HCT116 (cell line): Measurements from ENCODE around the gene POMT1.

ENCODE experiments used
- CBX3 ChIP-seq: IDR thresholded peaks from 2 replicates; pipeline ENCODE4 v1.6.1; 2012; ENCODE audit warnings: low read depth
- EZH2phosphoT487 ChIP-seq: fragments of 200-600 bp; IDR thresholded peaks from 2 replicates; pipeline ENCODE4 v1.6.1; 2018; ENCODE audit warnings: antibody characterized with exemption, borderline replicate concordance
- RAD21 ChIP-seq: IDR thresholded peaks from 2 replicates; pipeline ENCODE4 v1.6.1; 2012; ENCODE audit warnings: low read depth, mild to moderate bottlenecking
- SIN3A ChIP-seq: IDR thresholded peaks from 2 replicates; pipeline ENCODE4 v1.6.1; 2012; ENCODE audit warnings: low read depth
- ZNF274 ChIP-seq: fragments of 200-500 bp; sonication (Bioruptor generic); IDR thresholded peaks from 2 replicates; pipeline ENCODE4 v1.6.1; 2014; ENCODE audit warnings: mild to moderate bottlenecking, low read depth, low read length, inconsistent platforms
- TF ChIP-seq, protein P1 (sequence below), 3 experiments: fragments of 200-600 bp in 1 of 3; sonication (generic) in 1 of 3; IDR thresholded peaks in 2 of 3; conservative IDR thresholded peaks in 1 of 3; 2 replicates each; pipeline ENCODE4 v1.5.1; 2012 to 2017; ENCODE audit warnings: low read depth in 2 of 3, low read length in 2 of 3, antibody characterized with exemption in 1 of 3, borderline replicate concordance in 1 of 3, control low read depth in 1 of 3, mild to moderate bottlenecking in 1 of 3, mixed read lengths in 1 of 3, mixed run types in 1 of 3, moderate library complexity in 1 of 3; ENCODE audit not compliant: insufficient read depth in 1 of 3
- TF ChIP-seq, protein P2 (sequence below): IDR thresholded peaks from 2 replicates; pipeline ENCODE4 v1.6.1; 2012

DNA sequence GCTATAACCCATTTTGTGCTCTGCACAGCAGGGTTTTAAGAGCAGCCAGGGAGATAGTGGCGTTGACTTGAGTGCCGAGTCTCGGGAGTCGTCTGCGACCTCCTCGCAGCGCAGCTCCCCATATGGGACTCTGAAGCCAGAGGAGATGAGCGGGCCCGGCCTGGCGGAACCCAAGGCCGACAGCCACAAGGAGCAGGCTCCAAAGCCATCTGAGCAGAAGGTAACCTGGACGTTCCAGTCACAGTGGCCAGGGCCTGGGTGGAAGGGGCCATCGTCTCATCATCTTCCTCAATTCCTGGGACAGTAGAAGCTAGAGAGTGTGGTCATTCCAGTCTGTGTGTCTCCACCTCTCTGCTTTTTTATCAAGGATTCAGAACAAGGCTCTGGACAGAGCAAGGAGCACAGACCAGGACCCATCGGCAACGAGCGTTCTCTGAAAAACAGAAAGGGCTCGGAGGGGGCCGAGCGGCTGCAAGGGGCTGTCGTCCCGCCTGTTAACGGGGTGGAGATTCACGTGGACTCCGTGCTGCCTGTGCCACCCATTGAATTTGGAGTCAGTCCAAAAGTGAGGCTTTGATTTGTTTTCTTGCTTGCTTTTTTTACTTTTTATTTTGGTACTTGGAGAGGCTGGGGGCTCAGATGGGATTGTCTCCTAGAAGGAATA is 20.2 kb upstream of the POMT1 start:
- TF ChIP-seq, protein P1, sequence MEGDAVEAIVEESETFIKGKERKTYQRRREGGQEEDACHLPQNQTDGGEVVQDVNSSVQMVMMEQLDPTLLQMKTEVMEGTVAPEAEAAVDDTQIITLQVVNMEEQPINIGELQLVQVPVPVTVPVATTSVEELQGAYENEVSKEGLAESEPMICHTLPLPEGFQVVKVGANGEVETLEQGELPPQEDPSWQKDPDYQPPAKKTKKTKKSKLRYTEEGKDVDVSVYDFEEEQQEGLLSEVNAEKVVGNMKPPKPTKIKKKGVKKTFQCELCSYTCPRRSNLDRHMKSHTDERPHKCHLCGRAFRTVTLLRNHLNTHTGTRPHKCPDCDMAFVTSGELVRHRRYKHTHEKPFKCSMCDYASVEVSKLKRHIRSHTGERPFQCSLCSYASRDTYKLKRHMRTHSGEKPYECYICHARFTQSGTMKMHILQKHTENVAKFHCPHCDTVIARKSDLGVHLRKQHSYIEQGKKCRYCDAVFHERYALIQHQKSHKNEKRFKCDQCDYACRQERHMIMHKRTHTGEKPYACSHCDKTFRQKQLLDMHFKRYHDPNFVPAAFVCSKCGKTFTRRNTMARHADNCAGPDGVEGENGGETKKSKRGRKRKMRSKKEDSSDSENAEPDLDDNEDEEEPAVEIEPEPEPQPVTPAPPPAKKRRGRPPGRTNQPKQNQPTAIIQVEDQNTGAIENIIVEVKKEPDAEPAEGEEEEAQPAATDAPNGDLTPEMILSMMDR (IDR thresholded peaks at IDR 0.05 in 2 of 3, conservative IDR thresholded peaks at IDR 0.05 in 1 of 3; ENCODE audit: borderline replicate concordance in 1 of 3, insufficient read depth in 1 of 3, low read depth in 2 of 3, low read length in 2 of 3), result no peak
- TF ChIP-seq, protein P2, sequence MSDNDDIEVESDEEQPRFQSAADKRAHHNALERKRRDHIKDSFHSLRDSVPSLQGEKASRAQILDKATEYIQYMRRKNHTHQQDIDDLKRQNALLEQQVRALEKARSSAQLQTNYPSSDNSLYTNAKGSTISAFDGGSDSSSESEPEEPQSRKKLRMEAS, result no peak
- TF ChIP-seq CBX3, result no peak
- TF ChIP-seq ZNF274, result no peak
- no peak for TF ChIP-seq EZH2phosphoT487
- no peak for TF ChIP-seq RAD21
- TF ChIP-seq SIN3A, result no peak
